ENCODE results near the gene LAIR2. TPM values are rescaled to one million over a fixed set of nuclear protein-coding genes. Genes with fewer than 3 reads are reported as not detected.
A peak's percentile ranks its signal among the peaks of the same experiment; 100 is the strongest.

The LAIR2 gene
- total and polyA plus RNA-seq, 9 donors: 0.29 to 0.41 TPM; not detected in 7

- peak; percentile 21 for DNase-seq
- Histone ChIP-seq H3K36me3 (ENCODE audit: control insufficient read depth, insufficient read depth, low read length) (peaks cover 76% of the 10 kb centered on the region), H3K9me3 (replicated peaks; ENCODE audit: control insufficient read depth, low read depth, low read length) (no peaks in the 10 kb centered on the region), H3K27me3 (ENCODE audit: control insufficient read depth, insufficient read depth, low read length) (no peaks in the 10 kb centered on the region), H3K4me1 (ENCODE audit: control insufficient read depth, insufficient read depth, low read length) (peaks cover 32% of the 10 kb centered on the region), H3K27ac (ENCODE audit: low read length) (no peak overlapping the region), H3K4me3 (ENCODE audit: low read length) (no peak overlapping the region)
- 70% methylated on average over 16 of the region's 16 CpGs for WGBS (ENCODE audit: insufficient coverage)
These were observed 43.1 kb upstream of the LAIR2 start for GRCh38 chr19:54459282-54460229.

- DNase-seq: peak; percentile 8
- WGBS (ENCODE audit: insufficient coverage): 76% methylated on average over 14 of the region's 39 CpGs
- Histone ChIP-seq H3K36me3 (ENCODE audit: control insufficient read depth, insufficient read depth, low read length) (peaks cover 68% of the 10 kb centered on the region), H3K4me1 (ENCODE audit: control insufficient read depth, insufficient read depth, low read length) (peaks cover 35% of the 10 kb centered on the region), H3K27ac (ENCODE audit: low read length) (no peak overlapping the region), H3K27me3 (ENCODE audit: control insufficient read depth, insufficient read depth, low read length) (no peaks in the 10 kb centered on the region), H3K9me3 (replicated peaks; ENCODE audit: control insufficient read depth, low read depth, low read length) (no peaks in the 10 kb centered on the region), H3K4me3 (ENCODE audit: low read length) (no peak overlapping the region)
These were observed 42.2 kb upstream of the LAIR2 start for GRCh38 chr19:54460230-54461005.

- no peaks in the 10 kb centered on the region for H3K9me3 ChIP-seq (replicated peaks; ENCODE audit: control insufficient read depth, low read depth, low read length)
- DNase-seq: no peak
- peaks cover 4% of the 10 kb centered on the region for H3K27me3 ChIP-seq (ENCODE audit: control insufficient read depth, insufficient read depth, low read length)
- no peak overlapping the region for H3K4me3 ChIP-seq (ENCODE audit: low read length)
- H3K36me3 ChIP-seq (ENCODE audit: control insufficient read depth, insufficient read depth, low read length): peaks cover 60% of the 10 kb centered on the region
- H3K4me1 ChIP-seq (ENCODE audit: control insufficient read depth, insufficient read depth, low read length): peaks cover 35% of the 10 kb centered on the region
- H3K27ac ChIP-seq (ENCODE audit: low read length): peak overlapping the region; percentile 93
- WGBS (ENCODE audit: insufficient coverage): 31% methylated on average over 2 of the region's 27 CpGs
These were observed 41.4 kb upstream of the LAIR2 start for GRCh38 chr19:54461210-54461609.

GRCh38 chr19:54461613-54462012, 41.0 kb upstream of the LAIR2 start:
- WGBS (ENCODE audit: insufficient coverage): no CpG with 5 or more reads among the region's 3 CpGs
- Histone ChIP-seq H3K4me3 (ENCODE audit: low read length) (no peak overlapping the region), H3K36me3 (ENCODE audit: control insufficient read depth, insufficient read depth, low read length) (peaks cover 56% of the 10 kb centered on the region), H3K27ac (ENCODE audit: low read length) (peak overlapping the region; percentile 93), H3K27me3 (ENCODE audit: control insufficient read depth, insufficient read depth, low read length) (peaks cover 4% of the 10 kb centered on the region), H3K9me3 (replicated peaks; ENCODE audit: control insufficient read depth, low read depth, low read length) (no peaks in the 10 kb centered on the region), H3K4me1 (ENCODE audit: control insufficient read depth, insufficient read depth, low read length) (peaks cover 35% of the 10 kb centered on the region)
- DNase-seq: peak; percentile 91

GRCh38 chr19:54462047-54462654, 40.5 kb upstream of the LAIR2 start:
- peak; percentile 51 for DNase-seq
- Histone ChIP-seq H3K27ac (ENCODE audit: low read length) (peak overlapping the region; percentile 93), H3K36me3 (ENCODE audit: control insufficient read depth, insufficient read depth, low read length) (peaks cover 51% of the 10 kb centered on the region), H3K4me1 (ENCODE audit: control insufficient read depth, insufficient read depth, low read length) (peaks cover 35% of the 10 kb centered on the region), H3K4me3 (ENCODE audit: low read length) (peak overlapping the region; percentile 56), H3K9me3 (replicated peaks; ENCODE audit: control insufficient read depth, low read depth, low read length) (no peaks in the 10 kb centered on the region), H3K27me3 (ENCODE audit: control insufficient read depth, insufficient read depth, low read length) (peaks cover 4% of the 10 kb centered on the region)
- 70% methylated on average over 9 of the region's 15 CpGs for WGBS (ENCODE audit: insufficient coverage)

- Histone ChIP-seq H3K27ac (ENCODE audit: low read length) (peak overlapping the region; percentile 93), H3K4me3 (ENCODE audit: low read length) (peak overlapping the region; percentile 56), H3K27me3 (ENCODE audit: control insufficient read depth, insufficient read depth, low read length) (peaks cover 4% of the 10 kb centered on the region), H3K9me3 (replicated peaks; ENCODE audit: control insufficient read depth, low read depth, low read length) (no peaks in the 10 kb centered on the region), H3K36me3 (ENCODE audit: control insufficient read depth, insufficient read depth, low read length) (peaks cover 44% of the 10 kb centered on the region), H3K4me1 (ENCODE audit: control insufficient read depth, insufficient read depth, low read length) (peaks cover 35% of the 10 kb centered on the region)
- WGBS (ENCODE audit: insufficient coverage): 3% methylated on average over 91 of the region's 91 CpGs
- peak; percentile 75 for DNase-seq
These were observed 39.7 kb upstream of the LAIR2 start for GRCh38 chr19:54462655-54463530.

GRCh38 chr19:54463531-54464043, 39.0 kb upstream of the LAIR2 start, which contains the start of gene LENG9:
Gene LENG9, minus strand, starts transcription at chr19:54463778. Its CDS starts 252 bp downstream, at chr19:54463526.
- H3K27me3 ChIP-seq (ENCODE audit: control insufficient read depth, insufficient read depth, low read length): peaks cover 4% of the 10 kb centered on the region
- H3K9me3 ChIP-seq (replicated peaks; ENCODE audit: control insufficient read depth, low read depth, low read length): no peaks in the 10 kb centered on the region
- peak; percentile 99 for DNase-seq
- under 1% methylated on average over 32 of the region's 41 CpGs for WGBS (ENCODE audit: insufficient coverage)
- H3K4me1 ChIP-seq (ENCODE audit: control insufficient read depth, insufficient read depth, low read length): peaks cover 35% of the 10 kb centered on the region
- H3K27ac ChIP-seq (ENCODE audit: low read length): peak within 1 kb of the TSS; percentile 93
- peak within 1 kb of the TSS; percentile 56 for H3K4me3 ChIP-seq (ENCODE audit: low read length)
- peaks cover 37% of the 10 kb centered on the region for H3K36me3 ChIP-seq (ENCODE audit: control insufficient read depth, insufficient read depth, low read length)

GRCh38 chr19:54464044-54464629, 38.5 kb upstream of the LAIR2 start:
- Histone ChIP-seq H3K4me1 (ENCODE audit: control insufficient read depth, insufficient read depth, low read length) (peaks cover 35% of the 10 kb centered on the region), H3K4me3 (ENCODE audit: low read length) (peak overlapping the region; percentile 56), H3K27ac (ENCODE audit: low read length) (peak overlapping the region; percentile 93), H3K36me3 (ENCODE audit: control insufficient read depth, insufficient read depth, low read length) (peaks cover 31% of the 10 kb centered on the region), H3K9me3 (replicated peaks; ENCODE audit: control insufficient read depth, low read depth, low read length) (no peaks in the 10 kb centered on the region), H3K27me3 (ENCODE audit: control insufficient read depth, insufficient read depth, low read length) (peaks cover 4% of the 10 kb centered on the region)
- 1% methylated on average over 24 of the region's 26 CpGs for WGBS (ENCODE audit: insufficient coverage)
- DNase-seq: peak; percentile 89
